Left ventricle myocardium inferior (tissue), 1 donor: Measurements from ENCODE around the gene VPS29. TPM values are rescaled to one million over a fixed set of nuclear protein-coding genes. Genes with fewer than 3 reads are reported as not detected.
A peak's percentile ranks its signal among the peaks of the same experiment; 100 is the strongest.
"Not testable (repeated sequence)": the region's sequence is repeated elsewhere in the genome, so short reads cannot be mapped to it uniquely, and the experiment has no call there.

Source experiments
- DNase-seq: peaks from one replicate; pipeline ENCODE4 v3.0.0-alpha.2; 2020
- H3K27ac ChIP-seq: fragments of 200-600 bp; replicated peaks from 2 replicates; pipeline ENCODE4 v1.8.0; 2021
- H3K27me3 ChIP-seq: fragments of 200-600 bp; 2 replicates; pipeline ENCODE4 v1.8.0; 2021; ENCODE audit warnings: low read depth
- H3K36me3 ChIP-seq: fragments of 200-600 bp; 2 replicates; pipeline ENCODE4 v1.8.0; 2021
- H3K4me1 ChIP-seq: fragments of 200-600 bp; 2 replicates; pipeline ENCODE4 v1.8.0; 2021
- H3K4me3 ChIP-seq: fragments of 200-600 bp; 2 replicates; pipeline ENCODE4 v1.8.0; 2021; ENCODE audit warnings: mild to moderate bottlenecking, moderate library complexity
- H3K9me3 ChIP-seq: fragments of 200-600 bp; replicated peaks from 2 replicates; pipeline ENCODE4 v1.8.0; 2021
- intact Hi-C: fragments of 100-400 bp; cut with micrococcal nuclease; formaldehyde crosslinking; loops from one replicate; pipeline ENCODE4 v1.11.0; 2022
- total RNA-seq: library from RNA; stranded (reverse); fragmentation: NEBNext Ultra II Directional; extraction: Animal tissue kit (Norgen Biotek cat#: 25700); gene quantifications from one replicate; pipeline ENCODE4 v1.2.1, GENCODE V29; 2021
- TF ChIP-seq, protein P1 (sequence below): fragments of 200-600 bp; IDR thresholded peaks from 2 replicates; pipeline ENCODE4 v1.8.0; 2021; ENCODE audit warnings: antibody characterized with exemption, mild to moderate bottlenecking, borderline replicate concordance
- donor health status: DM: no; HTN: yes; CAD: no; lungs with severe emphysema.

Gene VPS29
- total RNA-seq, 1 donor from 2014 or later, result 91.1 TPM

DNA sequence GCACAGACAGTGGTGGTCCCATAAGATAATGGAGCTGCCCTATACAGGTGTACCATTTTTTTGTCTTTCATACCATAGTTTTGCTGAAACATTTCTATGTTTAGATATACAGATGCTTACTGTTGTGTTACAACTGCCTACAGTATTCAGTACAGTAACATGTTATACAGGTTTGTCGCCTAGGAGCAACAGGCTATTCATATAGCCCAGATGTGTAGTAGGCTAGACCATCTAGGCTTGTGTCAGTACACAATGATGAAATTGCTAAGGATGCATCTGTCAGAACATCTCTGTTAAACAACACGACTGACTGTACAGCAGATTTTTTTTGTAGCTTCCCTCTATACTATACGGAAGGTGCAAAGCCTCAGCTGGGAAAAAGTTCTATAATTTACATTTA is 30.7 kb upstream of the VPS29 start:
- Histone ChIP-seq H3K4me3 (no peak overlapping the region), H3K9me3 (no peaks in the 10 kb centered on the region), H3K27me3 (no peaks in the 10 kb centered on the region), H3K27ac (peak overlapping the region; percentile 87), H3K36me3 (peaks cover 31% of the 10 kb centered on the region), H3K4me1 (peaks cover 71% of the 10 kb centered on the region)
- intact Hi-C loops, result no loop called here
- TF ChIP-seq, protein P1, sequence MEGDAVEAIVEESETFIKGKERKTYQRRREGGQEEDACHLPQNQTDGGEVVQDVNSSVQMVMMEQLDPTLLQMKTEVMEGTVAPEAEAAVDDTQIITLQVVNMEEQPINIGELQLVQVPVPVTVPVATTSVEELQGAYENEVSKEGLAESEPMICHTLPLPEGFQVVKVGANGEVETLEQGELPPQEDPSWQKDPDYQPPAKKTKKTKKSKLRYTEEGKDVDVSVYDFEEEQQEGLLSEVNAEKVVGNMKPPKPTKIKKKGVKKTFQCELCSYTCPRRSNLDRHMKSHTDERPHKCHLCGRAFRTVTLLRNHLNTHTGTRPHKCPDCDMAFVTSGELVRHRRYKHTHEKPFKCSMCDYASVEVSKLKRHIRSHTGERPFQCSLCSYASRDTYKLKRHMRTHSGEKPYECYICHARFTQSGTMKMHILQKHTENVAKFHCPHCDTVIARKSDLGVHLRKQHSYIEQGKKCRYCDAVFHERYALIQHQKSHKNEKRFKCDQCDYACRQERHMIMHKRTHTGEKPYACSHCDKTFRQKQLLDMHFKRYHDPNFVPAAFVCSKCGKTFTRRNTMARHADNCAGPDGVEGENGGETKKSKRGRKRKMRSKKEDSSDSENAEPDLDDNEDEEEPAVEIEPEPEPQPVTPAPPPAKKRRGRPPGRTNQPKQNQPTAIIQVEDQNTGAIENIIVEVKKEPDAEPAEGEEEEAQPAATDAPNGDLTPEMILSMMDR, result no peak
- DNase-seq, result no peak

DNA sequence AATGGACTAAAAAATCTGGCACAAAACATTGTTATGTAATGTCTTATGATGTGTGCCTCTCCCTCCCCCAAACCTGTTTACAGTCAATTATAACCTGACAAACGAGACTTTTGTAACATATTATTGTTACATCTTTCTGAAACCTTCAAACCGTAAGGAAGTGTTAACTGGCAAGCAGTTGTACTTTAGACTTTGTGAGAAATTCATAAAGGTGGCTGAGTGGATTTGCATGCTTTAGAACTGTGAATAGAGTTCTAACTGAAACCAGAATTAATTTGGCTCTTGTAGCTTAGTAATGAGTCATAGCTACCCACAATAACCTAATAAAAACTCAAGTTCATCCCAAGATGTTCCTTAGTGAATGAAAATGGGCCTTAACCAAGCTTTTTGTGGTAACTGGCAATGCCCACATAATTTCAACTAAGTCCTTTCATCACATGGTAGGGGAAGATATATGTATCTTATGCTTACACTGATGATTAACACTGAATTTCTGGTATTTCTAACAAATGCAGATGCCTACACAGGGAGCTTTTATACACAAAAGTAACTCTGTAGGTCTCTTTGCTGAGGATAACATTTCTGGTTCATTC is 29.9 kb upstream of the VPS29 start:
- Histone ChIP-seq H3K4me3 (no peak overlapping the region), H3K27me3 (no peaks in the 10 kb centered on the region), H3K36me3 (peaks cover 23% of the 10 kb centered on the region), H3K27ac (peak overlapping the region; percentile 37), H3K9me3 (no peaks in the 10 kb centered on the region), H3K4me1 (peaks cover 70% of the 10 kb centered on the region)
- DNase-seq, result no peak
- TF ChIP-seq, protein P1, result no peak
- intact Hi-C loops, result no loop called here

DNA sequence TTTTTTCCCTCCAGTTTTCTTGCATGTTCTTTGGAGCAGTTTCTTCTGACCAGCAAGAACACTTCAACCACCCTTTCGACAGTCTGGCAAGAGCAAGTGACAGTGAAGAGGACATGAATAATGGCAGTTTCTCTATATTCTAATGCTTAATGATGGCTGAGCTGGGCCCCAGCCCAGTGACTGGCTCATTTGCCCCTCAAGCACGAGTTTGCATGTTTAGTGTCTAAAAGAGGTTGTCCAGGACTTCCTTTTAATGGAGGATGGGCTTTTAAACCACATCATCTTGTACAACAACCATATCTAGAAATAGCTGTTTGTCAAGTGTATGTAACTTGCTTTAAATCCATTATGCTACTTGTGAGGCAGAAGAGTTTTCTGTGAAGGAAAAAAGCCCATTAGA is 28.6 kb upstream of the VPS29 start:
- no peak overlapping the region for H3K4me3 ChIP-seq
- H3K9me3 ChIP-seq, result no peaks in the 10 kb centered on the region
- peaks cover 56% of the 10 kb centered on the region for H3K4me1 ChIP-seq
- H3K27me3 ChIP-seq, result no peaks in the 10 kb centered on the region
- no peak for DNase-seq
- H3K27ac ChIP-seq, result peak overlapping the region; percentile 0
- intact Hi-C loops, result no loop called here
- TF ChIP-seq, protein P1, result no peak
- H3K36me3 ChIP-seq, result peaks cover 9% of the 10 kb centered on the region

DNA sequence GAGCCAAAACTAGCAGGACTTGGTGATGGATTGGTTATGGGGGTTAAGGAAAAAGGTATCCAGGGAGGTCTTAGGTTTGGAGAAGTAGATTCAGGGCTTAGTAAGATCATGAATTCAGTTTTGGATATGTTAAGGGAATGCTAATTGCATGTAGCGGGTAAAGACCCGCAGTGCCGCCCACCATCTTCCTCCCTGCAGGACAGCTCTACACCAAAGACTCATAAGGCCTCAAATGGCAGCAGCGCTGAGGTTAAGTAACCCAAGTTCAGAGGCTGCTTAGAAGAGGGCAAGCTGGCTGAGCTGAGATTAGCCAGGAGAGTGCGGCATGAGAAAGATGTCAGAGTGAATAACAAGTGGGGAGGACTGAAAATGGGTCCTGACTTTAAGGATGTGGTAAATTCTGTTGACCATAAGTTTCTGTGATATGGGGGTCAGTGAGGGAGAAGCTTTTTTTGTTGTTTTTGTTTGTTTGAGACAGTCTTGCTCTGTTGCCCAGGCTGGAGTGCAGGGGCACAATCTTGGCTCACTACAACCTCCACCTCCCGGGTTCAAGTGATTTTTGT is 26.4 kb upstream of the VPS29 start:
- no peak overlapping the region for H3K27ac ChIP-seq
- no peak for DNase-seq
- peaks cover 42% of the 10 kb centered on the region for H3K4me1 ChIP-seq
- no peak overlapping the region for H3K4me3 ChIP-seq
- intact Hi-C loops, result no loop called here
- peaks cover 6% of the 10 kb centered on the region for H3K36me3 ChIP-seq
- TF ChIP-seq, protein P1, result no peak
- no peaks in the 10 kb centered on the region for H3K27me3 ChIP-seq
- H3K9me3 ChIP-seq, result no peaks in the 10 kb centered on the region

DNA sequence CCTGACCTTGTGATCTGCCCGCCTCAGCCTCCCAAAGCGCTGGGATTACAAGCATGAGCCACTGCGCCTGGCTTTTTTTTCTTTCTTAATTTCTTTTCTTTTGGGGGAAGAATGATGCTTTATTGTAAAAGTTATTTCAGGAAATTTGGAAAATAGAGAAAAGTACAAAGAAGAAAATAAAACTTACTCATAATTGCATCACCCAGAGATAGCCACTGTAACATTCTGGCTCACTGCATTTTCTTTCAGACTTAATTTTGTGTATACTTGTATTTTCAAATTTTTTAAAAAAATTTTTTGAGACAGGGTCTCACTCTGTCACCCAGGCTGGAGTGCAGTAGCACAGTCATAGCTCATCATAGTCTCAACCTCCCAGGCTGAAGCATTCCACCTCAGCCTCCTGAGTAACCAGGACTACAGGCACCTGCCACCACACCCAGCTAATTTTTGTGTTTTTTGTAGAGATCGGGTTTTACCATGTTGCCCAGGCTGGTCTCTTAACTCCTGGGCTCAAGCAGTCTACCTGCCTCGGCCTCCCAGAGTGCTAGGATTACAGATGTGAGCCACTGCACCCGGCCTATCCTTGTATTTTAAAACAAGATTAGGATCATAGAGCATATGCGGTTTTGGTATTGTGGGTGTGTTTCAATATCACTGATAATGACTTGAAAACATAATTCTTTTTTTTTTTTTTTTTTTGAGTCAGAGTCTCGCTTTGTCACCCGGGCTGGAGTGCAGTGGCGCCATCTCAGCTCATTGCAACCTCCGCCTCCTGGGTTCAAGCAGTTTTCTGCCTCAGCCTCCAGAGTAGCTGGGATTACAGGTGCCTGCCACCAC is 19.2 kb upstream of the VPS29 start:
- H3K4me3 ChIP-seq, H3K9me3 ChIP-seq, DNase-seq, H3K27ac ChIP-seq, H3K27me3 ChIP-seq, H3K4me1 ChIP-seq, intact Hi-C loops, H3K36me3 ChIP-seq: not testable (repeated sequence)

DNA sequence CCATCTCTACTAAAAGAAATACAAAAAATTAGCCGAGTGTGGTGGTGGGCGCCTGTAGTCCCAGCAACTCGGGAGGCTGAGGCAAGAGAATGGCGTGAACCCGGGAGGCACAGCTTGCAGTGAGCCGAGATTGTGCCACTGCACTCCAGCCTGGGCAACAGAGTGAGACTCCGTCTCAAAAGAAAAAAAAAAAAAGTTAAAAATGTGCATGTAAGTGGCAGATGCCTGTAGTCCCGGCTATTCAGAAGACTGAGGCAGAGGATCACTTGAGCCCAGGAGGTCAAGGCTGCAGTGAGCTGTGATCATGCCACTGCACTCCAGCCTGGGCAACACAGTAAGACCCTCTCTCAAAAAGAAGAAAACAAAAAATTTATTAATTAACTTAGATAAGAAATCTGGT is 16.1 kb upstream of the VPS29 start:
- H3K27ac ChIP-seq, H3K27me3 ChIP-seq, intact Hi-C loops, H3K9me3 ChIP-seq, H3K36me3 ChIP-seq, H3K4me1 ChIP-seq, DNase-seq, H3K4me3 ChIP-seq: not testable (repeated sequence)
